HEK293T (cell line): ENCODE data around the gene IGF2BP2.

Source experiments
- CTCF ChIA-PET: fragments of 350-600 bp; formaldehyde crosslinking; extraction: SDS; loops from one replicate; lab custom pipeline; 2021; ENCODE audit warnings: antibody characterized with exemption, inconsistent platforms; lab: Yijun Ruan, JAX
- POLR2A ChIA-PET: fragments of 350-600 bp; formaldehyde crosslinking; extraction: SDS; loops from one replicate; lab custom pipeline; 2020; ENCODE audit warnings: antibody characterized with exemption, inconsistent platforms; lab: Yijun Ruan, JAX
- DNase-seq: peaks from one replicate; pipeline ENCODE4 v3.0.0; 2012; ENCODE audit warnings: mixed read lengths; ENCODE audit errors: extremely low spot score
- ARNT ChIP-seq: fragments of 450-650 bp; IDR thresholded peaks from 2 replicates; pipeline ENCODE4 v1.6.1; 2017; ENCODE audit warnings: mild to moderate bottlenecking
- BHLHE40 ChIP-seq: fragments of 450-650 bp; IDR thresholded peaks from 2 replicates; pipeline ENCODE4 v1.6.1; 2016; ENCODE audit warnings: mild to moderate bottlenecking, moderate library complexity, borderline replicate concordance
- CTBP1 ChIP-seq: fragments of 450-650 bp; IDR thresholded peaks from 2 replicates; pipeline ENCODE4 v1.6.1; 2016; ENCODE audit warnings: borderline replicate concordance
- ELF4 ChIP-seq: fragments of 450-650 bp; IDR thresholded peaks from 2 replicates; pipeline ENCODE4 v1.6.1; 2017; ENCODE audit warnings: antibody characterized with exemption
- FOXA1 ChIP-seq: fragments of 450-650 bp; IDR thresholded peaks from 2 replicates; pipeline ENCODE4 v1.6.1; 2016; ENCODE audit warnings: mild to moderate bottlenecking
- FOXK2 ChIP-seq: fragments of 450-650 bp; IDR thresholded peaks from 2 replicates; pipeline ENCODE4 v1.6.1; 2016; ENCODE audit warnings: mild to moderate bottlenecking
- FOXM1 ChIP-seq: fragments of 450-650 bp; IDR thresholded peaks from 2 replicates; pipeline ENCODE4 v1.6.1; 2017; ENCODE audit warnings: mild to moderate bottlenecking, borderline replicate concordance
- HDGF ChIP-seq: fragments of 450-650 bp; IDR thresholded peaks from 2 replicates; pipeline ENCODE4 v1.6.1; 2017; ENCODE audit warnings: antibody characterized with exemption, borderline replicate concordance
- L3MBTL2 ChIP-seq: fragments of 450-650 bp; conservative IDR thresholded peaks from 2 replicates; pipeline ENCODE4 v1.6.1; 2016; ENCODE audit warnings: mild to moderate bottlenecking
- LEF1 ChIP-seq: fragments of 450-650 bp; IDR thresholded peaks from 2 replicates; pipeline ENCODE4 v1.6.1; 2017; ENCODE audit warnings: mild to moderate bottlenecking, borderline replicate concordance
- SP1 ChIP-seq: fragments of 450-650 bp; IDR thresholded peaks from 2 replicates; pipeline ENCODE4 v1.6.1; 2017
- SUZ12 ChIP-seq: fragments of 450-650 bp; IDR thresholded peaks from 2 replicates; pipeline ENCODE4 v1.6.1; 2016; ENCODE audit warnings: mild to moderate bottlenecking
- TARDBP ChIP-seq: fragments of 450-650 bp; IDR thresholded peaks from 2 replicates; pipeline ENCODE4 v1.6.1; 2016
- ZNF384 ChIP-seq: fragments of 450-650 bp; IDR thresholded peaks from 2 replicates; pipeline ENCODE4 v1.6.1; 2016
- TF ChIP-seq, protein P1 (sequence below): fragments of 450-650 bp; IDR thresholded peaks from 2 replicates; pipeline ENCODE4 v1.6.1; 2016

The IGF2BP2 gene

DNA sequence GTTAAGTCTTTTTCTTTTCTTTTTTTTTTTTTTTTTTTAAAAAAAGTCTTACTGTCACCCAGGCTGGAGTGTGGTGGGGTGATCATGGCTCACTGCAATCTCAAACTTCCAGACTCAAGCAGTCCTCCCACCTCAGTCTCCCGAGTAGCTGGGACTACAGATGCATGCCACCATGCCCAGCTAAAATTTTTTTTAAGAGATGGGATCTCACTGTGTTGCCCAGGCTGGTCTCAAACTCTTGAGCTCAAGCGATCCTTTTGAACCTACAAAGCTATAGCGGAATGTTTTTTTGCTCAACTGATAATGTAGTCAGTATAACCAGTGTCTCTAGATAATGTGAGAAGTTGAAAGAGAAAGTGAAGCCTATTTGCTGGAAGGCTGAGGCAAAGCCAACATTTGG, 3.9 kb upstream of the IGF2BP2 start:
- POLR2A ChIA-PET: no interaction called here
- TF ChIP-seq ZNF384: no peak
- no peak for TF ChIP-seq FOXA1
- no peak for TF ChIP-seq L3MBTL2
- no peak for TF ChIP-seq FOXM1
- no peak for TF ChIP-seq ELF4
- TF ChIP-seq, protein P1, sequence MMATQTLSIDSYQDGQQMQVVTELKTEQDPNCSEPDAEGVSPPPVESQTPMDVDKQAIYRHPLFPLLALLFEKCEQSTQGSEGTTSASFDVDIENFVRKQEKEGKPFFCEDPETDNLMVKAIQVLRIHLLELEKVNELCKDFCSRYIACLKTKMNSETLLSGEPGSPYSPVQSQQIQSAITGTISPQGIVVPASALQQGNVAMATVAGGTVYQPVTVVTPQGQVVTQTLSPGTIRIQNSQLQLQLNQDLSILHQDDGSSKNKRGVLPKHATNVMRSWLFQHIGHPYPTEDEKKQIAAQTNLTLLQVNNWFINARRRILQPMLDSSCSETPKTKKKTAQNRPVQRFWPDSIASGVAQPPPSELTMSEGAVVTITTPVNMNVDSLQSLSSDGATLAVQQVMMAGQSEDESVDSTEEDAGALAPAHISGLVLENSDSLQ: no peak
- no peak for DNase-seq
- CTCF ChIA-PET: no interaction called here

DNA sequence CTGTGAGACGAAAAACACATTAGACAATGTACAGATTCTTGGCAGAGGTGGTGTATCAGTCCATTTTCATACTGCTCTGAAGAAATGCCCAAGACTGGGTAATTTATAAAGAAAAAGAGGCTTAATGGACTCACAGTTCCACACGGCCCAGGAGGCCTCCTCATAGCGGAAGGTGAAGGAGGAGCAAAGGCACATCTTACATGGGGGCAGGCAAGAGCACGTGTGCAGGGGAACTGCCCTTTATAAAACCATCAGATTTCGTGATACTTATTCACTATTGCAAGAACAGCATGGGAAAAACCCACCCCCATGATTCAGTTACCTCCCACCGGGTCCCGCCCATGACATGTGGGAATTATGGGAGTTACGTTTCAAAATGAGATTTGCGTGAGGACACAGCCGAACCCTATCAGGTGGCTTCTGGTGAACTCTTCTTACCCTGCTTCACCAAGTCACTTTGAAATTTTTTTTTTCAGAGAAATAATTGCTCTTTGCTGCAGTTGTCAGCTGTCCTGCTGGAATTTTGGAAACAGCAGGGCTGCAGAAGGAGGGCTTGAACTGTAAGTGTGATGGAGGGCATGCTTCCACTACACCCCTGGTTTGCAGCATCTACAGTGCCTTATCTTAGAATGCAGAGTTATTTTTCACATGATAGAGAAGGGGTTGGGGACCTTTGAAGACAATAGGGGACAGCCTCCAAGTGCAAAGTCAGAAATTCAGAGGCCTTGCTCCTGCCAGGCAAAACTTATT, 2.9 kb upstream of the IGF2BP2 start:
- ChIA-PET POLR2A (no interaction called here), CTCF (no interaction called here)
- TF ChIP-seq SUZ12: no peak
- no peak for TF ChIP-seq FOXM1
- TF ChIP-seq TARDBP: no peak
- TF ChIP-seq, protein P1: no peak
- TF ChIP-seq L3MBTL2: no peak
- no peak for TF ChIP-seq LEF1
- no peak for DNase-seq

DNA sequence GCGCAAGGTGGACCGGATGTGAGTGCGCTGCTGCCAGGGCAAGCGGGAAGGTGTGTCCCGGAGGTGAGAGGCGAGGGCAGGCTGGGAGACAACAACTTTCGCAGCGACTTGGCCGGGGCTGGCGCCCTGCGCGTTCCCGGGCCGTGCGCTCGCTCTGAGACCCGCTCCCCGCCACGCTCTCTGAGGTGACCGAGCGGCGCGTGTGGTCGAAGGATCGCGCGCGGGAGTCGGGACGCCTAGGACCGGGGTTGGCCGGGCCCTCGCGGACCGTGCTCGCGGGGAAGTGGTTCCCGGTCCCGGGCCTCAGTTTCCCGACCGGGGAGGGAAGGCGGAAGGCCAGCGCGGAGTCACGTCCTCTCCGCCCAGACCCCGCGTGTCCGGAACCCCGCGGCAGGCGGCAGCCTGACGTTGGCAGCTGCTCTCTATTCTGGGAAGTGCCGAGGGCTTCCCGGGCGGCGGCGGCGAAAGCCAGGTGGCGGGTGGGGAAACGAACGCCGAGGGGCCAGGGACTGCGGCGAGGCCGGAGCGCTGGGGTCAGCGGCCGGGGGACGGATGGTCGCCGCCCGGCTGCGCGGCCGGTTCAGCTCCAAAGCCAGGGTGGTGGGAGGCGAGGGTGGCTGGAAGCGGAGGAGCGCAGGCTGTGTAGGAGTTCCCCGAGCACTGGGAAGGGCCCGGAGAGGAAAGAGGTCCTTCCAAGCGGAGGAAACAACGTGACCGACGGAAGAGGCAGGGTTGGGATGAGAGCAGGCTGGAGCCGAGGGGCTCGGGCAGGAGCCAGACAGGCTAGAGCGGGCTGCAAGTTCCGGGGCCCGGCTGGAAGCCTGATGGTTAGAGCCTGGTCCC, 1.0 kb upstream of the IGF2BP2 start:
- TF ChIP-seq FOXM1: no peak
- no peak for TF ChIP-seq HDGF
- TF ChIP-seq TARDBP: no peak
- TF ChIP-seq CTBP1: no peak
- TF ChIP-seq L3MBTL2: peak; percentile 79
- TF ChIP-seq SP1: no peak
- ChIA-PET CTCF (no interaction called here), POLR2A (interaction anchor here (1.0 kb wide), 1 partner anchor 112 kb away, joined by 3 read pairs; the partner anchor contains the start of gene TRA2B)
- peak; percentile 34 for DNase-seq

DNA sequence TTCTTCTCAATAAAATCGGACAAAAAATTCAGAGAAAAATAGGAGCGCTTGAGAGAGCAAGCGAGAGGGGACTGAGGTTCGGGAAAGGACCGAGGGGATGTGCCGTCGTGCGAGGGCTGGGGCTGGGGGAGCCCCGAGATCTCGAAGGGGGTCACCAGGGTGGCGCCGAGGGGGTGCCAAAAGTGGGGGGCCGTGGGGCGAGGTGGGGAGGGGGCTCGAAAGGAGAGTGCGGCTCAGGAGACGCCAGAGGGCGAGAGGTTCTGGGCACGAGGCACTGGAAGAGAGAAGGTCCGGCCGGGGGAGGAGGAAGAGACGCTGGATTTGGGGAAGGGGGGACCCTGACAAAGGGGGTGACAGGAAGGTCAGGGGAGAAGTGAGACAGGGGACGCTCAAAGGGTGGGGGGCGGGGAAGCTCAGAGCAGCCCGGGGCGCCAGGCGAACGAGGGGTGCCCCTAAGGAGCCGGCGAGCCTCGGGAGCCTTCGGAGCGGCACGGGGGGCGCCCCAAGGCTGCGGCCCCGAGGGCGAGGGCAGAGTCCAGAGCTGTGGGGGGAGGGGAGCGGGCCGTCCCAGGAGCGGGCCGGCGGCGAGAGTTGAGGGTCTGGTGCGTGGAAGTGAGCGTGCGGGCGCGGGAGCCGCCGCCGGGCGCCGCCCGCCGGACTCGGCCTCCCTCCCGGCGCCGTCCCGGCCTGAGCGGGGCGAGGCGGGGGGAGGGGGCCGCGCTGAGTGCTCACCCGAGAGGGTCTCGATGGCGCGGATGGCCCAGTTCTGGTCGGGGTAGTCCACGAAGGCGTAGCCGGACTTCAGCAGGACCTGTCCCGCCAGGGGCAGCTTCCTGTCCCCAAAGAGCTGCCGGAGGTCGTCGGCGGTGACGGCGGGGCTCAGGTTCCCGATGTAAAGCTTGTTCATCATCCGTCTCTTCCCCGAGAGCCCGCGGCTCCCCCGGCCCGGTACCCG, 514 bp downstream of the IGF2BP2 start:
- CTCF ChIA-PET: no interaction called here
- no peak for DNase-seq
- POLR2A ChIA-PET: interaction anchor here (4.3 kb wide), 1 partner anchor 112 kb away, joined by 33 read pairs; the partner anchor contains the start of gene TRA2B
- TF ChIP-seq ZNF384 (no peak), BHLHE40 (no peak), L3MBTL2 (0 out of 2 replicates have a peak, but pooled peaks have one; percentile 21), LEF1 (no peak)

DNA sequence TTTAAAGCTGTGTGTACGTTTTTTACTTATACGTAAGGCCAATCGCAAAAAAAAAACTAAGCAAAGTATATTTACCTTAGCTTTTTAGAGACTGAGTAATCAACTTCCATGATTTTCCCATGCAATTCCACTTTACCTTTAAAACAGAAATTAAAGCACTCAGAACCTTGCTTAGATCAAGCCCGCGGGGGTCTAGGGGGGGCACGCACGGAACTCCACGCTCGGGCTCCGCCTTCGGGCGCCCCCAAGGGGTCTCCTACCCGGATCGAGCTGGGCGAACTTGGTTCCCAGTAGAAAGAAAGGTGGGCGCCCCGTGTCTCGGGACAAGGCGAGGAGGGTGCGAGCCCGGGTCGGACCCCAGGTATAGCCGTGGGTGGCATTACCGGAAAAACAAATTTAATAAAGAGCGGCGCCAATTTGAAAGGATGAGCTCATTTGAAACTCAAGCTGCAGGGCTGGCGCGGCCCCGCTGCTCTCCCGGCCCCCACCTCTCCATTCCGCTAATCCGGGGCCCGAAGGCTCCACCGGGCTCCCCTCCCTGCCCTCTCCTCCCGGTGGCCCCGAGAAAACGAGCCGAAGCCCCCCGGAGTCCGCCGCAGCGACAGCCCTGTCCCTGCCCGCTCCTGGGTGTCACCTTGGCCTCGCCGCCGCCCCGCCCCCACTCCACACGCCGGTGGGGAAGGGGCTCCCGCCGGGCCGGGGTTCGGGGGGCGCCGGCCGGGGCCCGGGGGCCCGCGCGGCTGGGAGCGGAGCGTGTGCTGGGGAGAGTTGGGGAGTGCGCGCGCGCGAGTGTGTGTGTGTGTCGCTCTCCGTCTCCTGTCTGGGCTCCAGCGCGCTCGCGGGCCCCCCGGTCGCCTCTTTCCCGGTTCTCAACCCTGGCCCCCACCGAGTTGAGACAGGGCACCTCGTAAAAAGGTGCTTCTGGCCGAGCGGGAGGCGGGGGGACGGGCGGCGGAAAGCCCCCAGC, 1.5 kb downstream of the IGF2BP2 start:
- CTCF ChIA-PET: interaction anchor here (0.6 to 1.4 kb wide), 6 partner anchors 10 to 146 kb away, joined by 3 to 4 read pairs (median 4); no protein-coding TSS in a partner anchor
- DNase-seq: peak; percentile 24
- POLR2A ChIA-PET: interaction anchor here (0.9 to 4.3 kb wide), 3 partner anchors 66 to 113 kb away, joined by 3 to 33 read pairs (median 4); partner anchors contain the start of gene TRA2B
- no peak for TF ChIP-seq ARNT
- TF ChIP-seq ELF4: no peak
- TF ChIP-seq FOXK2: no peak
